IPS-20b (cell line): ENCODE results near the gene FOXN3.
"Not testable (repeated sequence)": the region's sequence is repeated elsewhere in the genome, so short reads cannot be mapped to it uniquely, and the experiment has no call there.

Experiments
- H3K27ac ChIP-seq: one replicate; pipeline ENCODE4 v1.5.1; 2013; ENCODE audit warnings: low read length
- H3K27me3 ChIP-seq: 2 replicates; pipeline ENCODE4 v1.6.1; 2013; ENCODE audit warnings: mild to moderate bottlenecking, low read length, inconsistent platforms; ENCODE audit not compliant: insufficient read depth
- H3K36me3 ChIP-seq: 2 replicates; pipeline ENCODE4 v1.6.1; 2013; ENCODE audit warnings: low read depth, mild to moderate bottlenecking, inconsistent platforms, low read length, moderate library complexity; ENCODE audit not compliant: insufficient read depth
- H3K4me1 ChIP-seq: 2 replicates; pipeline ENCODE4 v1.6.1; 2013; ENCODE audit warnings: mild to moderate bottlenecking, control low read depth, inconsistent platforms, low read length, moderate library complexity; ENCODE audit not compliant: insufficient read depth
- H3K4me3 ChIP-seq: 2 replicates; pipeline ENCODE4 v1.5.1; 2013; ENCODE audit warnings: mild to moderate bottlenecking, low read length, inconsistent platforms
- H3K9ac ChIP-seq: 2 replicates; pipeline ENCODE4 v1.6.1; 2013; ENCODE audit warnings: low read depth, mild to moderate bottlenecking, inconsistent platforms, low read length, moderate library complexity
- H3K9me3 ChIP-seq: 2 replicates; pipeline ENCODE4 v1.6.1; 2013; ENCODE audit warnings: mild to moderate bottlenecking, low read depth, low read length, inconsistent platforms; ENCODE audit not compliant: insufficient read depth

The FOXN3 gene

DNA sequence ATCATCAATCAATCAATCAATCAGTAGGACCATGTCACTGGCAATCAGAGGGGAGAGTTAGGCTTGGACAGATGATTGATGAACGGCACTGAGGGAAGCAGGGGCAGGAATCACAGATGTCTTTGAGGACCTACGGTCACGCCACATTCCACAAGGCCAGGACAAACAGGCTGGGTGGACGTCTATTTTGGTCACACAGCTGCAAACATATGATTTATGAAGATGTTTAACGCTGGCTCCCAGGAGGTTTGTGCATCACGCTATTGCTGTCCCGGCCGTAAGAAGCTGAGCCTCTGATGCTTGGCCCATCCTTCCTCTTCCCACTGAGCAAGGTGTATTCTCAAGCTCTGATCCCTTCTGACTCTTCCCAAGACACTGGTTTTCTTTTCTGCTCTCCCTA, 160.8 kb downstream of the FOXN3 start:
- H3K4me3 ChIP-seq, result no peak overlapping the region
- no peaks in the 10 kb centered on the region for H3K9me3 ChIP-seq
- H3K36me3 ChIP-seq, result peaks cover 26% of the 10 kb centered on the region; the same call in 1 of the 2 replicates
- no peaks in the 10 kb centered on the region for H3K27me3 ChIP-seq
- no peak overlapping the region for H3K9ac ChIP-seq
- peaks cover 3% of the 10 kb centered on the region; the same call in 1 of the 2 replicates for H3K4me1 ChIP-seq
- no peak overlapping the region for H3K27ac ChIP-seq

DNA sequence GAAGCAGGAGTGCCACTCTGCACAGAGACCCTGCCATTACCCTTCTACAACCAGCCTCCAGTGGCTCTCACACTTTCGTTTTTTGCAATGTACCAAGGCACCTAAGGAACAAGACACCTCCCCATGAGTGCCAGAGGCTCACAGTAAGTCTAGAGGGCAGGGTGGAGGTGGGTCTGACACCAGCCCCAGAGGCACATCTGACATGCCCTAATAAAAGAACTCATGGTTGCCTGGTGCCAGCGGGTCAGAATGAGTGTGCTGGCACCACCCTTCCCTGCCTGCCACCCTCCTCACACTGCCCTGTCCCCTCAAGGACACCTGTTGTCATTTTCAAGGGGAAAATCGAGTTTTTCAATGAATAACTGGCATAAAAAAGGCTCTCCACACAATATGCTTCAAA, 161.2 kb downstream of the FOXN3 start:
- Histone ChIP-seq H3K27ac (no peak overlapping the region), H3K36me3 (peaks cover 26% of the 10 kb centered on the region; the same call in 1 of the 2 replicates)

DNA sequence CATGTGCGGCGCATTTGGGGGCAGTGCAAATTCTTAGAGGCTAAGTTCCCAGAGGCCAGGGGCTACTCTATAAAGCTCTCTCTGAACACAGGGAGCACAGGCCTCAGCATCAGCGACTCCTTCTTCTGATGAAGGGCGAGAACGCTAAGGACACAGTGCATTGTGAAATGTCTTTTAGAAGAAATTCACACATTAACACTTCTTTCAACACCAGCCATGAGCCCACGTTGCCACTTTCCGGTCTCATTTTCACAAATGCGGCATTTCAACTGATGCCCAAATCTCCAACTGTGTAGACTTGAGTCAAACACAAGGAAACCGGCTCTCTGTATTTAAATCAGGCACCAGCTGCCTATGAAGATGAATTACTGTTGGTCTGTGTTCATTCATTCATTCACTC, 162.0 kb downstream of the FOXN3 start:
- H3K36me3 ChIP-seq, result peaks cover 26% of the 10 kb centered on the region; the same call in 1 of the 2 replicates
- H3K4me1 ChIP-seq, result peaks cover 3% of the 10 kb centered on the region; the same call in 1 of the 2 replicates
- no peaks in the 10 kb centered on the region for H3K27me3 ChIP-seq
- no peak overlapping the region for H3K4me3 ChIP-seq
- no peak overlapping the region for H3K9ac ChIP-seq
- no peaks in the 10 kb centered on the region for H3K9me3 ChIP-seq
- no peak overlapping the region for H3K27ac ChIP-seq

More for the DNA sequence above, 161.2 kb downstream of the FOXN3 start:
- Histone ChIP-seq H3K9ac (no peak overlapping the region), H3K4me3 (no peak overlapping the region), H3K4me1 (peaks cover 3% of the 10 kb centered on the region; the same call in 1 of the 2 replicates), H3K9me3 (no peaks in the 10 kb centered on the region), H3K27me3 (no peaks in the 10 kb centered on the region)

DNA sequence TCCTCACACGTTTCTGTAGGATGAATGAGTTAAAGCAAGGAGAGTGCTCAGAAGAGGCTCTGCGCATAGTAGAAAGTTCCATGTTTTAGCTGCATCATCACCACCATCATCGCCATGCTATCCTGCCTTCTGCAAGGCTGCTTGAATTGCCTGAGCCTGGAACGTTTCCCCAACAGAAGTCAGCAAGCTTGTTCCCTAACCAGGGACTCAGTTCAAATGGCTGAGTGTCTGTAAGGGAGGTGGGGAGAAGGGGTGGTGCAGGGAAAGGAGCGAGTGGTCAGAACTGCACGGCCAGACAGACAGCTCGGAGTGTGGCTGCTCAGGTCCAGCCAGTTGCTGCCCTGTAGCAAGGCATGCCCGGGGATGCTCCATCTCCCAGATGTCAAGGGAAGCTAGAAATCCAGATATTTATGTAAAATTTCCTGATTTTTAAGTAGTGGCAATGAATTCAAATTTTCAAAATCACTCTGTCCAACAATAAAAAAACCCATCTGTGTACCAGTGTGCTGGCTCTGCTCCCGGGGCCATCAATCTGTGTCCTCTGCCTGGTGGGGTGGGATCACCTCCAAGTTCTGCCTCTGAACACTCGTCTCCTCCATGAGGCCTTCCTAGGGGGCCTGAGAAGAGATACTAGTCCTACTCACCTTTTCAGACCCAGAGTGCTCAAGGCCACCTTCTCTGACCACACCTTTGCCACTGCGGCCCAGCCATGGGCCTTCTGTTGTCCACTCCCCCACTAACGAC, 162.7 kb downstream of the FOXN3 start:
- H3K27ac ChIP-seq, result no peak overlapping the region
- H3K4me3 ChIP-seq, result no peak overlapping the region
- H3K36me3 ChIP-seq, result peaks cover 26% of the 10 kb centered on the region; the same call in 1 of the 2 replicates
- no peaks in the 10 kb centered on the region for H3K27me3 ChIP-seq
- H3K9ac ChIP-seq, result no peak overlapping the region
- H3K9me3 ChIP-seq, result no peaks in the 10 kb centered on the region
- H3K4me1 ChIP-seq, result peaks cover 7% of the 10 kb centered on the region; the same call in 1 of the 2 replicates

DNA sequence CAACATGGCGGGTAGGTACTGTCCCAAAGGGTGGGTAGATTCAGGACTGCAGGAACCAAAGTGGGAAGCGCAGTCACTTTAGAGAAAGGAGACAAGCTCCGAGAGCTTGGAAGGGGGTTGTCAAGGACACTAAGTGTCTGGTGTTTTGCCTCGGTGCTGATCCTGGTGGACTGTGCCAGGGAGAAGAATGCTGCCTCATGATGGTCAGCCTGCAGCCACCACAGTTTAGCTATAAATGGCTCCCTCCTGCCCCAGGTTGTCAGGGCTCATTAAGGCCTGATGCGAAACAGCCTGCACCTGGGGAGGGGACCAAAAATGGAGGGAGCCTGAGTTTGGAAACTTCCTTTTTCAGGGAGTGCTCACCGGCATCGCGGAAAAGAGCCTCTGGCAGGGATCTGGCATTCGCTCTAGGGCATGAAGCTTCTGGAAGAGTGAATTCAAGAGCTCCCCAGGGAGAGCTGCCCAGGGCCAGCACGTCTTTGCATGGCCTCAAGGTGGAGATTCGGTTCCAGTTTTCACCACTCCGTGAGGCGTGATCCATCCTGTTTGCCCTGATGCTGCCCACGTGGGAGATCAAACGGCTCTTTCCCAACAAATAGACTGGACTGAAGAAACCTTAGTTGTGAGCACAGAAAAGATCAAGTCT, 164.0 kb downstream of the FOXN3 start:
- Histone ChIP-seq H3K9me3 (no peaks in the 10 kb centered on the region), H3K9ac (no peak overlapping the region), H3K27me3 (no peaks in the 10 kb centered on the region), H3K4me3 (no peak overlapping the region), H3K27ac (no peak overlapping the region), H3K4me1 (peaks cover 18% of the 10 kb centered on the region), H3K36me3 (peaks cover 16% of the 10 kb centered on the region; the same call in 1 of the 2 replicates)

DNA sequence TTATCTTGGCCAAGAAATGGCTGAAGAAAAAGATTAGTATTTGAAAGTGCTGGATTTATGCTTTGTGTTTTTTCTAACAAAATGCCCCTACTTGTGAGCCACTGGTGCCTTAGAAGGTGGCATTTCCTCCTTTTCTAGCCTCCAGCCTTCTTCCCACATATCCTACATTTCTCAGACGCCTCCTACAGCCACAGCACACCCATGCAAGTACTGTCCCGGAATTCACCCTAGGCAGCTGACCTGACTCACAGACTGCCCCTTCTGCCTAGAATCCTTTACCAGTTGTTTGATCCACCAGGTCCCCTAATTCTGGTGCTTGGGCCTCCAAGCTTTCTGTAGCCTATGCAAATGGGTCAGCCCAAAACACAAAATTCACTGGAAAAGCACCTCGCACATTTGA, 166.0 kb downstream of the FOXN3 start:
- H3K9me3 ChIP-seq, result no peaks in the 10 kb centered on the region
- no peak overlapping the region for H3K27ac ChIP-seq
- no peak overlapping the region for H3K9ac ChIP-seq
- H3K27me3 ChIP-seq, result no peaks in the 10 kb centered on the region
- H3K36me3 ChIP-seq, result peaks cover 4% of the 10 kb centered on the region; the same call in 1 of the 2 replicates
- H3K4me3 ChIP-seq, result no peak overlapping the region
- H3K4me1 ChIP-seq, result peaks cover 21% of the 10 kb centered on the region

DNA sequence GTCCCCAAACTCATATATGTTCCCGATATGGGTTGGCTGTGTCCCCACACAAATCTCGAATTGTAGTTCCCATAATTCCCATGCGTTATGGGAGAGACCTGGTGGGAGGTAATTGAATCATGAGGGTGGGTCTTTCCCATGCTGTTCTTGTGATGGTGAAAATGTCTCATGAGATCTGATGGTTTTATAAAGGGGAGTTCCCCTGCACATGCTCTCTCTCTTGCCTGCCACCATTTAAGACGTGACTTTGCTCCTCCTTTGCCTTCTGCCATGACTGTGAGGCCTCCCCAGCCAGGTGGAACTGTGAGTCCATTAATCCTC, 166.4 kb downstream of the FOXN3 start:
- not testable (repeated sequence) for H3K4me3 ChIP-seq, H3K9me3 ChIP-seq, H3K27me3 ChIP-seq, H3K36me3 ChIP-seq, H3K9ac ChIP-seq, H3K27ac ChIP-seq
- H3K4me1 ChIP-seq, result peaks cover 21% of the 10 kb centered on the region

DNA sequence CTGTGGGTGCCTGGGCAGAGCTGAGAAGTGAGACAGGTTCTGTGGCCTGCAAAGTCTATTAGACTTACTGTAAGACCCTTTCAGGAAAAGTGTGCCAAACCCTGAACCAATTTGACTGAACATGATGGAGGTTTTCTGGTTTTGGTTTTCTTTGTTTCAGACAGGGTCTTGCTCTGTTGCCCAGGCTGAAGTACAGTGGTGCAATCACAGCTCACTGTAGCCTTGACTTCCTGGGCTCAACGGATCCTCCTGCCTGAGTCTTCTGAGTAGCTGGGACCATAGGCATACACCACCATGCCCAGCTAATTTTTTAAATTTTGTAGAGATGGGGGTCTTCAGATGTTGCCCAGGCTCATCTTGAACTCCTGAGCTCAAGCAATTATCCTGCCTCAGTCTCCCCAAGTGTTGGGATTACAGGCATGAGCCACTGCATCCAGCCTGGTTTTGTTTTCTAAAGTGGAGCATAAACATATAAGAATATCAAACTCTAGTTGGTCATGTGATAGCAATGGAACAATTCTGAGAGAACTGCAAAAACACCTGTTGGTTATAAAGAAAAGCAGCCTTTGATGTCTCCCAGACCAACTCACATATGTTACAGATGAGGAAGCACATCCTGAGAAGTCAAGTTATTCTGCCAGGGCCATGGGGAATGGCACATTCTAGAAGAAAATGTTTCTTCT, 166.9 kb downstream of the FOXN3 start:
- H3K27me3 ChIP-seq, result no peaks in the 10 kb centered on the region
- no peak overlapping the region for H3K27ac ChIP-seq
- peaks cover 4% of the 10 kb centered on the region; the same call in 1 of the 2 replicates for H3K36me3 ChIP-seq
- no peaks in the 10 kb centered on the region for H3K9me3 ChIP-seq
- H3K9ac ChIP-seq, result no peak overlapping the region
- peaks cover 21% of the 10 kb centered on the region for H3K4me1 ChIP-seq
- H3K4me3 ChIP-seq, result no peak overlapping the region

DNA sequence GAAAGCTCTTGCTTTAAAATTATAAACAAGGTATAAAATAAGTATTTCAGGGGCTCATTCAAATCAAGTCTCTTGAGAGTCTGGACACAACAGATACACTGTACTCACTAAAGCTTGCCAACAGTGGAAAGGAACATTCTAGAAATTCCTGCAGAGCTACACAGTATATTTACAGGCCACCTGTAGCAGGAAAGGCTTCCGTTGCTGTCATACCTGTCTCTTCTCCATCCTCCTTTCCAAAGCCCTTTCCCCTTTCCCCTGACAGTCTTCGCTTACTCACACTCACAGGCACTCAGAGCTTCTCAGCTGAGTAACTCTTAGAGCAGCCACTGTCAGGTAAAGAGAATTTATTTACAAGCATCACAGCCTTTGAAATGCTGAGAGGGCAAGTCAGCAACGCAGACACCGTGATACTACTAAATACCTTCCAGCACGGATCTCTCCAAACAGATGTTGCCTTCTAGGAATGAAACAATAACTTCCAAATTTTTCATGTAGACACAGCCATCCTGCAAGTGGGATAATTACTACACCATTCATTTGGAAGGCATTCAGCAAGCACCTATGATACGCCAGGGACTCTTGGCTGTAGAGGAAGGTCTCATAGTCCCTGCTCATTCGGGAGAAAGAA, 167.9 kb downstream of the FOXN3 start:
- Histone ChIP-seq H3K36me3 (peaks cover 4% of the 10 kb centered on the region; the same call in 1 of the 2 replicates), H3K4me1 (peaks cover 30% of the 10 kb centered on the region), H3K9me3 (no peaks in the 10 kb centered on the region), H3K9ac (no peak overlapping the region), H3K4me3 (no peak overlapping the region), H3K27me3 (no peaks in the 10 kb centered on the region), H3K27ac (no peak overlapping the region)

DNA sequence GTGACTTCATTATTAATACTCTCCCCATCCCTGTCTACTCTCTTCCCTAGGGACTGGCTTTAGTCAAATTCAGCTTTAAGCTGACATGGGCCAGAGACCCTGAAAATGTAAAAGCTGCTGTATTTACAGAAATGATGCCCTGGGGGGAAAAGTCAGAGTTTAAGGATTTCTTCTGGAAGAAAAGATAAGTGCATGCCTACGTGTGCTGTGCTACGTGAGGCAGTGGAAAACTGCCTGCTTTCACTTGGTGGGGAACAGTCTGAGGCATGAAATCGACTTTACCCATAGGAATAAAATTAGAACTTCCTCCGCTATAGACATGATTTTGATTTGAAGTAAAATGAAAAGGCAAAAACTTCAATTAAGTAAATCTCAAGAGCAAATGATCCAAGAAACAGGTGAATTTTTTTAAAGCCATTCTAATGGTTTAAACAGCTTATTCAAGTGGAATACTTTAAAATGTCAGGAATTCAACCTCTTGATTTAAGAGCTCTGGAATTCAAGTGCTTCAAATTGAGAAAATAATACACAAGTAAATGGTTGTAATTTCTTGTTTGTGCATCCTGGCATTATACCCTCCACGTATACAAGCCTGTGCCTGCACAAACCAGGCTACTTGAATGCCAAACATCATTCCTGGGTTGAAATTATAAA, 168.5 kb downstream of the FOXN3 start:
- Histone ChIP-seq H3K27ac (no peak overlapping the region), H3K4me3 (no peak overlapping the region), H3K27me3 (no peaks in the 10 kb centered on the region), H3K36me3 (peaks cover 4% of the 10 kb centered on the region; the same call in 1 of the 2 replicates), H3K9me3 (no peaks in the 10 kb centered on the region), H3K4me1 (peaks cover 36% of the 10 kb centered on the region), H3K9ac (no peak overlapping the region)

DNA sequence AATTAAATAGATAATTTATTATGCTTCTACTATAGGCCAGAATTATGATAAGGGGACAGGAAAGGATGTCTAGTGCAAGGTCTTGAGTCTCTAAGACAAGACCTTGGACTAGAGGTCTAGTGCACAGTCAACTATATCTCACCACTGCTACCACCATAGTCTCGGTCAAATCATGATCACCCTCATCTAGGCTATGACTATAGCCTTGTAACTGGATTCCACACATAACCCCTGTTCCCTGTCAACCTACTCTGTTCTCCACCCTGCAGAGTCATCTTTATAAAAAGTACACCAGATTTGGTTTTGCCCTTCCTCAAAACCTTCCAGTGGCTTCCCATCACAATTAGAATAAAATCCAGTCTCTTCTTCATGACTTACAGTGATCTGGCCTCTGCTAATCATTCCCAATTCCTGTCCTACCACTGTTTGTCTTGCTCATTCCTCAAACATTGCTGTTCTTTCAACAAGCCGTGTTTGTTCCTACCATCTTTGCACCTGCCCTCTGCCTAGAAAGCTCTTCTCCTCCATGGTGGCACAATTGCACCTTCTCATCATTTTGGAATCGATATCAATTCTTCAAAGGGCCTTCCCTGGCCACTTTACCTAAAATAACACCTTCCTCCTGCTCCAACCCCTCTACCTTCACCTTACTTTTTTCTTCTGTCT, 169.4 kb downstream of the FOXN3 start:
- no peaks in the 10 kb centered on the region for H3K9me3 ChIP-seq
- H3K27ac ChIP-seq, result no peak overlapping the region
- H3K4me3 ChIP-seq, result no peak overlapping the region
- H3K36me3 ChIP-seq, result no peaks in the 10 kb centered on the region; the same call in 1 of the 2 replicates
- no peaks in the 10 kb centered on the region for H3K27me3 ChIP-seq
- no peak overlapping the region for H3K9ac ChIP-seq
- H3K4me1 ChIP-seq, result peaks cover 43% of the 10 kb centered on the region
